ENCODE results near the gene THADA.

THADA gene

DNA sequence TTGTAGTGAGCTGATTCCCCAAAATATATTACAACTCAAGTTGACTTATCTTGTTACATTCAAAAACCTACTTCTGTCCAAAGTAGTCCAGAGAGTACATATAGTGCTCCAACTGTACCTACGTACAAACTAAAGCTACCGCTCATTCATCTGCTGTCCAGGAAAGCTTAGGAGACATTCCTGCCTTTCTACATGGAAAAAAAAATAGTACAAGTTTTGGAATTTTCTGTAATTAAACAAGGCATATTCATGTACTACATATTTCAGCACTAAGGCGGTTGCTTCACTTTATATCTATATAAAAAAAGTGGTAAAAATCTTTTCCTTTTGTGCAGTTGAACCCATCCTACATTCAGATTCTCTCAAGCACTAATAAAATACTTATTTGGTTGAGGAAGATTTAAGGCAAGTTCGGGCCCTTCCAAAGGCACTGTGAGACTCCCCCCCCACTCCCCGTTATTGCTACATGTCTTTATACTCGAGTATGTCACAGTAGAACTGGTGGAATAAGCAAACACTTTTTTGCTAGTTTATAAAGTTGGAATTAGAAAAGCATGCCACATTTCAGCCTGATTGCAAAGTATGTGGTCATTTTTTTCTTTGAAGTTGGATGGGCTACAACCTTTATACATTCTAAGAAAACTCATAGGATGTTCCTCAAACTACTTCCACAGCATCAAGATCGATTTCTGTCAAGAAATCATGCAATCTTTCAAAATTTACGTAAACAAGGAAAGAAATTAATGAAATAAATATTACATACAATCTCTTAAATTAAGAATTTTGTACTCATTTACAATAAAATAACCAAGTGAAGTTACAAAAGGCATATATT, 373.1 kb downstream of the THADA start:
- H3K27me3 ChIP-seq (ENCODE audit: insufficient read depth, poor library complexity, severe bottlenecking): no peaks in the 10 kb centered on the region
- TF ChIP-seq, protein P1, sequence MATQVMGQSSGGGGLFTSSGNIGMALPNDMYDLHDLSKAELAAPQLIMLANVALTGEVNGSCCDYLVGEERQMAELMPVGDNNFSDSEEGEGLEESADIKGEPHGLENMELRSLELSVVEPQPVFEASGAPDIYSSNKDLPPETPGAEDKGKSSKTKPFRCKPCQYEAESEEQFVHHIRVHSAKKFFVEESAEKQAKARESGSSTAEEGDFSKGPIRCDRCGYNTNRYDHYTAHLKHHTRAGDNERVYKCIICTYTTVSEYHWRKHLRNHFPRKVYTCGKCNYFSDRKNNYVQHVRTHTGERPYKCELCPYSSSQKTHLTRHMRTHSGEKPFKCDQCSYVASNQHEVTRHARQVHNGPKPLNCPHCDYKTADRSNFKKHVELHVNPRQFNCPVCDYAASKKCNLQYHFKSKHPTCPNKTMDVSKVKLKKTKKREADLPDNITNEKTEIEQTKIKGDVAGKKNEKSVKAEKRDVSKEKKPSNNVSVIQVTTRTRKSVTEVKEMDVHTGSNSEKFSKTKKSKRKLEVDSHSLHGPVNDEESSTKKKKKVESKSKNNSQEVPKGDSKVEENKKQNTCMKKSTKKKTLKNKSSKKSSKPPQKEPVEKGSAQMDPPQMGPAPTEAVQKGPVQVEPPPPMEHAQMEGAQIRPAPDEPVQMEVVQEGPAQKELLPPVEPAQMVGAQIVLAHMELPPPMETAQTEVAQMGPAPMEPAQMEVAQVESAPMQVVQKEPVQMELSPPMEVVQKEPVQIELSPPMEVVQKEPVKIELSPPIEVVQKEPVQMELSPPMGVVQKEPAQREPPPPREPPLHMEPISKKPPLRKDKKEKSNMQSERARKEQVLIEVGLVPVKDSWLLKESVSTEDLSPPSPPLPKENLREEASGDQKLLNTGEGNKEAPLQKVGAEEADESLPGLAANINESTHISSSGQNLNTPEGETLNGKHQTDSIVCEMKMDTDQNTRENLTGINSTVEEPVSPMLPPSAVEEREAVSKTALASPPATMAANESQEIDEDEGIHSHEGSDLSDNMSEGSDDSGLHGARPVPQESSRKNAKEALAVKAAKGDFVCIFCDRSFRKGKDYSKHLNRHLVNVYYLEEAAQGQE (IDR thresholded peaks at IDR 0.05; ENCODE audit: insufficient replicate concordance, low read depth): no peak
- TF ChIP-seq GABPA (IDR thresholded peaks at IDR 0.05; ENCODE audit: low read depth): no peak
- no peak for TF ChIP-seq SPI1 (IDR thresholded peaks at IDR 0.05; ENCODE audit: borderline replicate concordance, low read depth)
- TF ChIP-seq, protein P2, sequence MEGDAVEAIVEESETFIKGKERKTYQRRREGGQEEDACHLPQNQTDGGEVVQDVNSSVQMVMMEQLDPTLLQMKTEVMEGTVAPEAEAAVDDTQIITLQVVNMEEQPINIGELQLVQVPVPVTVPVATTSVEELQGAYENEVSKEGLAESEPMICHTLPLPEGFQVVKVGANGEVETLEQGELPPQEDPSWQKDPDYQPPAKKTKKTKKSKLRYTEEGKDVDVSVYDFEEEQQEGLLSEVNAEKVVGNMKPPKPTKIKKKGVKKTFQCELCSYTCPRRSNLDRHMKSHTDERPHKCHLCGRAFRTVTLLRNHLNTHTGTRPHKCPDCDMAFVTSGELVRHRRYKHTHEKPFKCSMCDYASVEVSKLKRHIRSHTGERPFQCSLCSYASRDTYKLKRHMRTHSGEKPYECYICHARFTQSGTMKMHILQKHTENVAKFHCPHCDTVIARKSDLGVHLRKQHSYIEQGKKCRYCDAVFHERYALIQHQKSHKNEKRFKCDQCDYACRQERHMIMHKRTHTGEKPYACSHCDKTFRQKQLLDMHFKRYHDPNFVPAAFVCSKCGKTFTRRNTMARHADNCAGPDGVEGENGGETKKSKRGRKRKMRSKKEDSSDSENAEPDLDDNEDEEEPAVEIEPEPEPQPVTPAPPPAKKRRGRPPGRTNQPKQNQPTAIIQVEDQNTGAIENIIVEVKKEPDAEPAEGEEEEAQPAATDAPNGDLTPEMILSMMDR (IDR thresholded peaks at IDR 0.05; ENCODE audit: insufficient read depth, low read length): no peak
- TF ChIP-seq POLR2AphosphoS5 (IDR thresholded peaks at IDR 0.05; ENCODE audit: low read depth): peak; percentile 73; the same call in 1 of the 2 replicates
- DNase-seq (ENCODE audit: low read depth in 1 of 2, low spot score in 1 of 2): no peak
- H3K4me3 ChIP-seq (replicated peaks; ENCODE audit: insufficient read depth, low read length): peak overlapping the region; percentile 72
- peak overlapping the region; percentile 99 for H3K27ac ChIP-seq (replicated peaks)

DNA sequence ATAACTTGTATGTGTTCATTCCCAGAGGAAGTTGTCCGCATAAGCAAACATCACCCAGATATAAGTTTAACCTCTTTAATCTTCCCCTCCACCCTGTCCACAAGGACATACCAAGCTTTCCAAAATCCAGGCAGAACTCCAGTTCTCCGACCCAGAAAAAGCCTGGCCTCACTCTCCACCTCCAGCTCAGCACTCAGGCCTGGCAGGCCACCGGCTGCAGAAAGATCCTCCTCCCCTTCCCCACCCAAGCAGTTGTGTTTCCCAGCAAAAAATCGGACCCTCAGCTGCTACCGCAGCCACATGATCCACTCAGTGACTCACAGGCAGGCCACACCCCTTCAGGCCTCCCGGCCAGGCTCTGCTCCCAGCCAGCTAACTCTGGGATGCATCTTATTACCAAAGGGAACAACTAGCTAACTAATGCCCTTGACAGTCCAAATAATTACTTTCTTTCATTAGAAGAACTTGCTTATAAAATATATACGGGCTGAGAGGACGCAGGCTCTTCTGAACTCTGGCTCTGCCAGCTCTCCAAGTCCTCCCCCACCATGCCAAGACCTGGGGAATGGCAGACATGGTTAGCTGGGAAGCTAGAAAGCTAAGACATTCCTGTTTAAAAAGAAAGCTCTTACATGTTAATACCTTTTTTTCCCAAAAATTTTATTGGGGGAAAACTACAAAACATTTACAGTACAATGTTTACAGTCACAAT, 373.9 kb downstream of the THADA start:
- TF ChIP-seq, protein P2 (IDR thresholded peaks at IDR 0.05; ENCODE audit: insufficient read depth, low read length): no peak
- TF ChIP-seq, protein P1 (IDR thresholded peaks at IDR 0.05; ENCODE audit: insufficient replicate concordance, low read depth): no peak
- TF ChIP-seq POLR2AphosphoS5 (IDR thresholded peaks at IDR 0.05; ENCODE audit: low read depth): peak; percentile 99
- peak; percentile 16; the same call in 1 of the 2 replicates for TF ChIP-seq GABPA (IDR thresholded peaks at IDR 0.05; ENCODE audit: low read depth)
- Histone ChIP-seq H3K27me3 (ENCODE audit: insufficient read depth, poor library complexity, severe bottlenecking) (no peaks in the 10 kb centered on the region), H3K27ac (replicated peaks) (peak overlapping the region; percentile 99), H3K4me3 (replicated peaks; ENCODE audit: insufficient read depth, low read length) (peak overlapping the region; percentile 72)
- peak; percentile 81 to 89 for DNase-seq (ENCODE audit: low read depth in 1 of 2, low spot score in 1 of 2)

DNA sequence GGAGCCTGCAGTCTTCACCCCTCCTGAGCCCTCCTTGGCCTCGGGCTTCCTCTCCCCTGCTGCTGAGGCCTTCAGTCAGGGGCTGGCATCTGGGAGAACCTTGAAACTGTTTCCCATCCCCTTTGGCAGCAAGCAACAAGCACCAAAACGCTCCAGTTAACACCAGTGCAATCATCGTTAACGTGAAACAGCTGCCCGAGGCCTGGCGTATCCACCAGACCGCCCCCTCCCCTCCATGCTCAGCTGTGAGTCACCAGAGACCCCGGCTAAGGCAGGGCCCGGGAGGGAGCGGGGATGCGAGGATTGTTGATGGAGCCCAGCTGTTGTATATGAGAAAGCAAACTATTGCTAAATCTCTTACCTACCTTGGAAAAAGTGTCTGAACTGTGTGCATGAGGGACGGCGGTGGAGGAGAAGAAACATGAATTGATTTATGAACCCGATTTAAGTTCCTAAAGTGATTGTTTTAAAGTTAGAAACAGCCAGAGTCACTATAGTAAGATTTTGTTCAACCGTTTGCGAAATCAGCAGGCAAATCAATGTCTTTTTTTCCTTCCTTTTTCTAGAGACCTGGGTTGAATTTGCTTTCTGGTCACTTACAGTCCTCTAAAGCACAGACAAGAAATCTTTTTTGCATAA, 374.6 kb downstream of the THADA start:
- DNase-seq (ENCODE audit: low read depth in 1 of 2, low spot score in 1 of 2): peak; percentile 66 to 82
- peak; percentile 99 for TF ChIP-seq POLR2AphosphoS5 (IDR thresholded peaks at IDR 0.05; ENCODE audit: low read depth)
- TF ChIP-seq, protein P1 (IDR thresholded peaks at IDR 0.05; ENCODE audit: insufficient replicate concordance, low read depth): no peak
- H3K27ac ChIP-seq (replicated peaks): peak overlapping the region; percentile 99
- no peaks in the 10 kb centered on the region for H3K27me3 ChIP-seq (ENCODE audit: insufficient read depth, poor library complexity, severe bottlenecking)
- H3K4me3 ChIP-seq (replicated peaks; ENCODE audit: insufficient read depth, low read length): peak overlapping the region; percentile 72

All from HL-60 (cell line).